Measurements from ENCODE around the gene CHERP. TPM values are rescaled to one million over a fixed set of nuclear protein-coding genes. Genes with fewer than 3 reads are reported as not detected.

The CHERP gene
- total RNA-seq, 2 donors from 2014 or later, result 8.6 to 34.9 TPM

DNA sequence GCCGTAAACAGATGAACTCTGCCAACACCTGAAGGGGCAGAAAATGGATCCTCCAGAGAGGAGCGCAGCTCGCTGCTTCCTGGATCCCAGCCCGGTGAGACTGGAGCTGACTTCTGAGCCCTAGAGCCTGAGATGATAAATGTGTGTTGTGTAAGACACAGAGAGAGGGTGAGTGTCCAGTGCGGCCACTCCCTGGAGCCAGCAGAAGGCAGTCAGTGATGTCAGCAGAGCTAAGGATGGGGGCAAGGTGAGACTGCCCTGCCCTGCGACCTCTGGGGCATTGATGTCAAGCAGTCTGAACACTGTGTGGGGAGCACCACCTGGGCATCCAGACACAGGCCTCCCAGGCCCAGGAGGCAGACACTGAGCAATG, 39.7 kb upstream of the CHERP start:
- H3K36me3 ChIP-seq (replicated peaks in 1 of 2; ENCODE audit: insufficient read depth in 1 of 2, low read depth in 2 of 2), result peaks cover 0 to 1% of the 10 kb centered on the region in 2 donors
- H3K27me3 ChIP-seq, result no peaks in the 10 kb centered on the region
- peaks cover 66% of the 10 kb centered on the region for H3K4me1 ChIP-seq
- TF ChIP-seq, protein P1, sequence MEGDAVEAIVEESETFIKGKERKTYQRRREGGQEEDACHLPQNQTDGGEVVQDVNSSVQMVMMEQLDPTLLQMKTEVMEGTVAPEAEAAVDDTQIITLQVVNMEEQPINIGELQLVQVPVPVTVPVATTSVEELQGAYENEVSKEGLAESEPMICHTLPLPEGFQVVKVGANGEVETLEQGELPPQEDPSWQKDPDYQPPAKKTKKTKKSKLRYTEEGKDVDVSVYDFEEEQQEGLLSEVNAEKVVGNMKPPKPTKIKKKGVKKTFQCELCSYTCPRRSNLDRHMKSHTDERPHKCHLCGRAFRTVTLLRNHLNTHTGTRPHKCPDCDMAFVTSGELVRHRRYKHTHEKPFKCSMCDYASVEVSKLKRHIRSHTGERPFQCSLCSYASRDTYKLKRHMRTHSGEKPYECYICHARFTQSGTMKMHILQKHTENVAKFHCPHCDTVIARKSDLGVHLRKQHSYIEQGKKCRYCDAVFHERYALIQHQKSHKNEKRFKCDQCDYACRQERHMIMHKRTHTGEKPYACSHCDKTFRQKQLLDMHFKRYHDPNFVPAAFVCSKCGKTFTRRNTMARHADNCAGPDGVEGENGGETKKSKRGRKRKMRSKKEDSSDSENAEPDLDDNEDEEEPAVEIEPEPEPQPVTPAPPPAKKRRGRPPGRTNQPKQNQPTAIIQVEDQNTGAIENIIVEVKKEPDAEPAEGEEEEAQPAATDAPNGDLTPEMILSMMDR (IDR thresholded peaks at IDR 0.05), result no peak
- TF ChIP-seq POLR2A (IDR thresholded peaks at IDR 0.05), result no peak
- 51% methylated on average over 6 of the region's 6 CpGs; no CpG with 5 or more reads in 1 of the 2 donors for WGBS, 2 donors
- peak overlapping the region; percentile 45 to 75 (median 58) for H3K27ac ChIP-seq
- no peaks in the 10 kb centered on the region for H3K9me3 ChIP-seq
- ATAC-seq, result no peak
- peak in 1 of 4 donors; percentile 37 for DNase-seq
- intact Hi-C loops (cut with DNase I), result no loop called here
- no peak overlapping the region for H3K4me3 ChIP-seq

DNA sequence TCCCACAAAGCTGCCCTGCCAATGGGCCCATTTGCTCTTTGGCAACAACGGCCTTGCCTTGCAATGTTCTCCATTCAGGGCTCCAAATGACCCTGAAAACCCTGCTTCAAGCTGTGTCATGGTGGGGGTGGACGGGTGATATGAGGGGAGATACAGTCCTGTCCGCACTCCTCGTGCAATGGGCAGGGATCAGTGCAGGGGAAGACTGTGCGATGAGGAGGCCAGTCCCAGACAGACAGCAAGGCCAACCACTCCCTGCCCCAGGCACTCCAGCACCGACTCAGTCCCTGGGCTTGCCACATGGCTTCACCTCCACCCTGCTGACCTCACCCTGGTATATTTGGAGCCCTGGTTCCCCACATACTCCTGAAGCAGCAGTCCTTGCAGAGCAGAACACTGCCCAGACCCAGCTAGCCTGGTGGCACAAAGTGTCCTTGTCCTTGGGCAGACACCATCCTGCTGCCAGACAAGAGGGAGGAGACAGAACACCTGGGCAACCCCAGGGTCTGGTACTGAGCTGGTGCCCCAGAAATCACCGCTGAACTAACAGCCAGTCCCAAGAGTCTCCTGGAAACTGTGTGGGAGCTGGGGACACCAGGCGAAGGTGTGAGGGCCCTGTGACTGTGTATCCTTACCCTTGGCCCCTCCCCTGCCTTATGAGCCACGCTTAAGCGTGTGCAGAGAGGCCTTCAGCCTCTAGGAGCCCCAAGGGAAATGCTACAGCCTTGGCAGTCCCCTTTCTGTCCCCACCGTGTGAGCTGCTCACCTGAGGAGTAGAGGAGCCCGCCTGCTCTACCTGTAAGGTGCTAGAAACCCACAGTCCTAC, 39.1 kb upstream of the CHERP start:
- TF ChIP-seq POLR2A (IDR thresholded peaks at IDR 0.05), result peak in 2 of 3 donors; percentile 20 to 31
- TF ChIP-seq, protein P1 (IDR thresholded peaks at IDR 0.05), result no peak
- DNase-seq (peak; percentile 46 to 72 (median 62)), ATAC-seq (peak; percentile 47)
- peak overlapping the region; percentile 45 to 75 (median 58) for H3K27ac ChIP-seq
- intact Hi-C loops (cut with DNase I), result no loop called here
- H3K9me3 ChIP-seq, result no peaks in the 10 kb centered on the region
- no peaks in the 10 kb centered on the region for H3K27me3 ChIP-seq
- H3K36me3 ChIP-seq (replicated peaks in 1 of 2; ENCODE audit: insufficient read depth in 1 of 2, low read depth in 2 of 2), result peaks cover 0 to 2% of the 10 kb centered on the region in 2 donors
- H3K4me3 ChIP-seq, result no peak overlapping the region
- H3K4me1 ChIP-seq, result peaks cover 61% of the 10 kb centered on the region
- WGBS, 2 donors, result 43 to 63% methylated on average over 5 to 12 of the region's 12 CpGs

DNA sequence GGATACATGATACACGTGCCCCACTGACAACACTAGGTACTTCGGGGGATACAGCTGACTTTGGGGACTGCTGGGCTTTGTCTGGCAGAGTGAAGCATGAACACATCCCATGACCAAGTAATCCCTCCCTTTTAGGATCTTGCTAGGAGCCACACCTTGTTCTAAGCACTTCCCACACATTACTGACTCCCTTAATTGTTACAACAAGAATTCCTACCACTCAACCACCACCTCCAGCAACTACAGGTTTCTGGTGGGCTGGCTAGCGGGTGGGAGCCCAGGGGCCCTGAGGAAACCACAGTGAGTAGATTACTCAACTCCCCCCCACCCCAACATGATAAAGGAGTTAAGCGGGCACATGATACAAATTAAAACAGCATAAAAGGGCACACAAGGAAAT, 37.1 kb upstream of the CHERP start:
- no peaks in the 10 kb centered on the region for H3K9me3 ChIP-seq
- H3K27me3 ChIP-seq, result no peaks in the 10 kb centered on the region
- intact Hi-C loops (cut with DNase I), result loop anchor here (10.0 kb wide), 1 partner anchor 45 kb away; the partner anchor contains the start of gene MED26
- DNase-seq, result no peak
- no peak overlapping the region for H3K4me3 ChIP-seq
- peaks cover 0 to 5% of the 10 kb centered on the region in 2 donors for H3K36me3 ChIP-seq (replicated peaks in 1 of 2; ENCODE audit: insufficient read depth in 1 of 2, low read depth in 2 of 2)
- H3K27ac ChIP-seq, result no peak overlapping the region
- ATAC-seq, result no peak
- H3K4me1 ChIP-seq, result peaks cover 50% of the 10 kb centered on the region
- 76 to 86% methylated on average over 4 of the region's 4 CpGs for WGBS, 2 donors
- TF ChIP-seq, protein P1 (IDR thresholded peaks at IDR 0.05), result no peak
- TF ChIP-seq POLR2A (IDR thresholded peaks at IDR 0.05), result no peak

DNA sequence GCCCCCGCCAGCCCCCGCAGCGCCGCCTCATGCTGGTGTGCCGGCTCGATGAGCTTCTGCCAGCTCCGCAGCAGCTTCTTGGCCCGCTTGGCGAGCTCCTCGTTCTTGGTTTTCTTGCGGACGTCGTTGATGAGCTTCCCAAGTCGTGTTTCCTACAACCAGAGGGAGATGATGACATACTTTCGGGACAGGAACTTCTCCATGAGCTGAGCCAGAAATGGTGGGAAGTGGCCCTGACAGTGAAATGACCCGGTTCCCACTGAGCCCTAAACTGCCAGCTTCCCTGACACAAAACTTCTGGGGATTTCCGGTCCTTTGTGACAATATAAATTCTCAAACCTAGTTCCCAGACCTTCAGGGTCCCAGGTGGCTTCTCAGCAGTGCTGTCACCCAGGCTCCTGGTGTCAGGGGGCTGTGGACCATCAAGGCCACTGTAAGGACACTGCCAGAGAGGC, 35.3 kb upstream of the CHERP start:
- TF ChIP-seq, protein P1 (IDR thresholded peaks at IDR 0.05), result no peak
- no peak for TF ChIP-seq POLR2A (IDR thresholded peaks at IDR 0.05)
- H3K27me3 ChIP-seq, result no peaks in the 10 kb centered on the region
- H3K27ac ChIP-seq, result no peak overlapping the region
- no peak for DNase-seq
- intact Hi-C loops (cut with DNase I), result loop anchor here (10.0 kb wide), 1 partner anchor 47 kb away; the partner anchor contains the start of gene MED26
- 73 to 86% methylated on average over 6 to 17 of the region's 17 CpGs for WGBS, 2 donors
- H3K9me3 ChIP-seq, result no peaks in the 10 kb centered on the region
- H3K36me3 ChIP-seq (replicated peaks in 1 of 2; ENCODE audit: insufficient read depth in 1 of 2, low read depth in 2 of 2), result peaks cover 0 to 5% of the 10 kb centered on the region in 2 donors
- peaks cover 47% of the 10 kb centered on the region for H3K4me1 ChIP-seq
- H3K4me3 ChIP-seq, result no peak overlapping the region
- no peak for ATAC-seq
